Transverse colon (tissue), 3 donors: Measurements from ENCODE around the gene EPN2.

ENCODE experiments used
- EP300 ChIP-seq: sonication (generic); formaldehyde crosslinking; IDR thresholded peaks from one replicate; pipeline ENCODE4 v1.6.1; 2017; ENCODE audit warnings: antibody characterized with exemption, low read depth
- POLR2A ChIP-seq: fragments of 450-650 bp; IDR thresholded peaks from one replicate; pipeline ENCODE4 v1.6.1; 2016; ENCODE audit warnings: antibody characterized with exemption, mild to moderate bottlenecking, moderate library complexity
- TF ChIP-seq, protein P1 (sequence below), 5 experiments: fragments of 200-600 bp in 3 of 5; fragments of 450-650 bp in 2 of 5; sonication (generic) in 3 of 5; IDR thresholded peaks; 1 replicate in 2 of 5; 2 replicates in 3 of 5; pipeline ENCODE4 v1.5.1; 2016 to 2017; ENCODE audit warnings: antibody characterized with exemption in 5 of 5, inconsistent platforms in 3 of 5, mild to moderate bottlenecking in 2 of 5, moderate library complexity in 1 of 5

- TF ChIP-seq, protein P1, sequence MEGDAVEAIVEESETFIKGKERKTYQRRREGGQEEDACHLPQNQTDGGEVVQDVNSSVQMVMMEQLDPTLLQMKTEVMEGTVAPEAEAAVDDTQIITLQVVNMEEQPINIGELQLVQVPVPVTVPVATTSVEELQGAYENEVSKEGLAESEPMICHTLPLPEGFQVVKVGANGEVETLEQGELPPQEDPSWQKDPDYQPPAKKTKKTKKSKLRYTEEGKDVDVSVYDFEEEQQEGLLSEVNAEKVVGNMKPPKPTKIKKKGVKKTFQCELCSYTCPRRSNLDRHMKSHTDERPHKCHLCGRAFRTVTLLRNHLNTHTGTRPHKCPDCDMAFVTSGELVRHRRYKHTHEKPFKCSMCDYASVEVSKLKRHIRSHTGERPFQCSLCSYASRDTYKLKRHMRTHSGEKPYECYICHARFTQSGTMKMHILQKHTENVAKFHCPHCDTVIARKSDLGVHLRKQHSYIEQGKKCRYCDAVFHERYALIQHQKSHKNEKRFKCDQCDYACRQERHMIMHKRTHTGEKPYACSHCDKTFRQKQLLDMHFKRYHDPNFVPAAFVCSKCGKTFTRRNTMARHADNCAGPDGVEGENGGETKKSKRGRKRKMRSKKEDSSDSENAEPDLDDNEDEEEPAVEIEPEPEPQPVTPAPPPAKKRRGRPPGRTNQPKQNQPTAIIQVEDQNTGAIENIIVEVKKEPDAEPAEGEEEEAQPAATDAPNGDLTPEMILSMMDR (IDR thresholded peaks at IDR 0.05), result no peak
- TF ChIP-seq EP300 (no peak), POLR2A (no peak)
These were observed 53.0 kb downstream of the EPN2 start for GRCh38 chr17:19290066-19290705.
